Measurements from ENCODE around the gene CACNA1I. TPM values are rescaled to one million over a fixed set of nuclear protein-coding genes. Genes with fewer than 3 reads are reported as not detected.
A peak's percentile ranks its signal among the peaks of the same experiment; 100 is the strongest.

The CACNA1I gene
- polyA plus RNA-seq, 1 experiment: not detected

GRCh38 chr22:39528080-39528661 lies 42.4 kb upstream of the CACNA1I start:
- Histone ChIP-seq H3K27me3 (ENCODE audit: control insufficient read depth, insufficient read depth, low read length) (no peaks in the 10 kb centered on the region), H3K4me3 (ENCODE audit: low read depth, low read length) (no peak overlapping the region), H3K9me3 (ENCODE audit: control insufficient read depth, insufficient read depth, low read length) (no peaks in the 10 kb centered on the region; the same call in 1 of the 2 replicates), H3K27ac (ENCODE audit: low read depth, low read length) (peak overlapping the region; percentile 21)
- DNase-seq (ENCODE audit: low read depth, low spot score): no peak
- no peak for TF ChIP-seq CTCF (IDR thresholded peaks at IDR 0.05; ENCODE audit: low read depth, low read length)
- POLR2A ChIA-PET: interaction anchor here (0.5 to 4.1 kb wide), 8 partner anchors 8 to 734 kb away, joined by 3 to 44 read pairs (median 4); partner anchors contain the start of genes ATF4 and MIEF1
- CTCF ChIA-PET: interaction anchor here (0.8 to 3.3 kb wide), 18 partner anchors 8 to 649 kb away, joined by 3 to 41 read pairs (median 6); partner anchors contain the start of genes ATF4, RPL3, TAB1 and TNRC6B

GRCh38 chr22:39528681-39529486 lies 41.7 kb upstream of the CACNA1I start:
- Histone ChIP-seq H3K27me3 (ENCODE audit: control insufficient read depth, insufficient read depth, low read length) (no peaks in the 10 kb centered on the region), H3K4me3 (ENCODE audit: low read depth, low read length) (peak overlapping the region; percentile 29; the same call in 1 of the 2 replicates), H3K9me3 (ENCODE audit: control insufficient read depth, insufficient read depth, low read length) (no peaks in the 10 kb centered on the region; the same call in 1 of the 2 replicates), H3K27ac (ENCODE audit: low read depth, low read length) (no peak overlapping the region)
- ChIA-PET CTCF (interaction anchor here (0.5 to 3.3 kb wide), 38 partner anchors 9 to 1089 kb away, joined by 3 to 41 read pairs (median 4); partner anchors contain the start of genes ATF4, RPL3, TAB1 and TNRC6B), POLR2A (interaction anchor here (0.5 to 4.1 kb wide), 10 partner anchors 9 to 816 kb away, joined by 3 to 44 read pairs (median 4); partner anchors contain the start of genes ATF4, MIEF1 and RPL3)
- DNase-seq (ENCODE audit: low read depth, low spot score): peak; percentile 84
- peak; percentile 99 for TF ChIP-seq CTCF (IDR thresholded peaks at IDR 0.05; ENCODE audit: low read depth, low read length)

- H3K4me3 ChIP-seq (ENCODE audit: low read depth, low read length): peak overlapping the region; percentile 29; the same call in 1 of the 2 replicates
- H3K9me3 ChIP-seq (ENCODE audit: control insufficient read depth, insufficient read depth, low read length): no peaks in the 10 kb centered on the region; the same call in 1 of the 2 replicates
- no peaks in the 10 kb centered on the region for H3K27me3 ChIP-seq (ENCODE audit: control insufficient read depth, insufficient read depth, low read length)
- TF ChIP-seq CTCF (IDR thresholded peaks at IDR 0.05; ENCODE audit: low read depth, low read length): no peak
- ChIA-PET CTCF (interaction anchor here (0.5 to 3.3 kb wide), 23 partner anchors 10 to 919 kb away, joined by 3 to 41 read pairs (median 5); partner anchors contain the start of genes ATF4, RPL3 and TAB1), POLR2A (interaction anchor here (0.6 to 4.1 kb wide), 6 partner anchors 9 to 816 kb away, joined by 3 to 44 read pairs (median 6); partner anchors contain the start of genes ATF4, MIEF1 and RPL3)
- DNase-seq (ENCODE audit: low read depth, low spot score): no peak
- H3K27ac ChIP-seq (ENCODE audit: low read depth, low read length): no peak overlapping the region
Observed at GRCh38 chr22:39529487-39529851, 41.1 kb upstream of the CACNA1I start.

- TF ChIP-seq CTCF (IDR thresholded peaks at IDR 0.05; ENCODE audit: low read depth, low read length): no peak
- CTCF ChIA-PET: interaction anchor here (0.7 to 3.3 kb wide), 13 partner anchors 12 to 1472 kb away, joined by 3 to 41 read pairs (median 7); partner anchors contain the start of genes MIEF1, RPL3 and TAB1
- POLR2A ChIA-PET: interaction anchor here (1.8 to 4.1 kb wide), 2 partner anchors 10 to 212 kb away, joined by 28 to 44 read pairs; partner anchors contain the start of genes ATF4 and RPL3
- Histone ChIP-seq H3K4me3 (ENCODE audit: low read depth, low read length) (no peak overlapping the region), H3K27me3 (ENCODE audit: control insufficient read depth, insufficient read depth, low read length) (no peaks in the 10 kb centered on the region), H3K9me3 (ENCODE audit: control insufficient read depth, insufficient read depth, low read length) (no peaks in the 10 kb centered on the region; the same call in 1 of the 2 replicates), H3K27ac (ENCODE audit: low read depth, low read length) (no peak overlapping the region)
- no peak for DNase-seq (ENCODE audit: low read depth, low spot score)
Observed at GRCh38 chr22:39530116-39530515, 40.4 kb upstream of the CACNA1I start.

Data from AG04450 (cell line).